Lower leg skin (tissue), 3 donors: ENCODE results near the gene ESRRB.

Experiments used
- POLR2A ChIP-seq, 2 donors: fragments of 450-650 bp; IDR thresholded peaks; one replicate each; pipeline ENCODE4 v1.6.1; 2016 to 2017; ENCODE audit warnings: antibody characterized with exemption in 2 of 2, mild to moderate bottlenecking in 1 of 2, moderate library complexity in 1 of 2
- TF ChIP-seq, protein P1 (sequence below), 3 donors: fragments of 450-650 bp; IDR thresholded peaks; one replicate each; pipeline ENCODE4 v1.5.1; 2016; ENCODE audit warnings: antibody characterized with exemption in 3 of 3, mild to moderate bottlenecking in 3 of 3, moderate library complexity in 2 of 3

DNA sequence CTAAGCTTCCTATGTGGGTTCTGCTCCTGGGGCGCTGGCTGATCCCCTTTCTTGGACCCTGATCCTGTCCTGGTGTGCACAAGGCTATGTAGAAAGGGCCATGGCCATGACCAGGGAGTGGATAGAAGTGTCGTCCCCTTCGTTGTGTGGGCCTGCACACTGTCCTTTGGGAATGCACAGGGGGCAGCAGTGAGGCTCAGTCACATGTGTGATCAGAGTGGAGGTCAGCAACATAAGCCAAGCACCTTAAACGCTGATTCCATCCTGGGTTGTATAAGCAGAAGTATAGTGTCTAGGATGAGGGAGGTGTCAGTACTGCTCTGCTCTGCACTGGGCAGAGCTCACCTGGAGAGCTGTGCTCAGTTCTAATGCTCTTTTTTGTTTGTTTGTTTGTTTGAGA is 48.4 kb downstream of the ESRRB start:
- TF ChIP-seq, protein P1, sequence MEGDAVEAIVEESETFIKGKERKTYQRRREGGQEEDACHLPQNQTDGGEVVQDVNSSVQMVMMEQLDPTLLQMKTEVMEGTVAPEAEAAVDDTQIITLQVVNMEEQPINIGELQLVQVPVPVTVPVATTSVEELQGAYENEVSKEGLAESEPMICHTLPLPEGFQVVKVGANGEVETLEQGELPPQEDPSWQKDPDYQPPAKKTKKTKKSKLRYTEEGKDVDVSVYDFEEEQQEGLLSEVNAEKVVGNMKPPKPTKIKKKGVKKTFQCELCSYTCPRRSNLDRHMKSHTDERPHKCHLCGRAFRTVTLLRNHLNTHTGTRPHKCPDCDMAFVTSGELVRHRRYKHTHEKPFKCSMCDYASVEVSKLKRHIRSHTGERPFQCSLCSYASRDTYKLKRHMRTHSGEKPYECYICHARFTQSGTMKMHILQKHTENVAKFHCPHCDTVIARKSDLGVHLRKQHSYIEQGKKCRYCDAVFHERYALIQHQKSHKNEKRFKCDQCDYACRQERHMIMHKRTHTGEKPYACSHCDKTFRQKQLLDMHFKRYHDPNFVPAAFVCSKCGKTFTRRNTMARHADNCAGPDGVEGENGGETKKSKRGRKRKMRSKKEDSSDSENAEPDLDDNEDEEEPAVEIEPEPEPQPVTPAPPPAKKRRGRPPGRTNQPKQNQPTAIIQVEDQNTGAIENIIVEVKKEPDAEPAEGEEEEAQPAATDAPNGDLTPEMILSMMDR (IDR thresholded peaks at IDR 0.05) = no peak
- TF ChIP-seq POLR2A (IDR thresholded peaks at IDR 0.05) = no peak
